ENCODE measurements around the gene NTSR1.
A peak's percentile ranks its signal among the peaks of the same experiment; 100 is the strongest.

NTSR1 gene

GRCh38 chr20:62805155-62805710 is 96.6 kb downstream of the NTSR1 start:
- DNase-seq, result no peak

DNA sequence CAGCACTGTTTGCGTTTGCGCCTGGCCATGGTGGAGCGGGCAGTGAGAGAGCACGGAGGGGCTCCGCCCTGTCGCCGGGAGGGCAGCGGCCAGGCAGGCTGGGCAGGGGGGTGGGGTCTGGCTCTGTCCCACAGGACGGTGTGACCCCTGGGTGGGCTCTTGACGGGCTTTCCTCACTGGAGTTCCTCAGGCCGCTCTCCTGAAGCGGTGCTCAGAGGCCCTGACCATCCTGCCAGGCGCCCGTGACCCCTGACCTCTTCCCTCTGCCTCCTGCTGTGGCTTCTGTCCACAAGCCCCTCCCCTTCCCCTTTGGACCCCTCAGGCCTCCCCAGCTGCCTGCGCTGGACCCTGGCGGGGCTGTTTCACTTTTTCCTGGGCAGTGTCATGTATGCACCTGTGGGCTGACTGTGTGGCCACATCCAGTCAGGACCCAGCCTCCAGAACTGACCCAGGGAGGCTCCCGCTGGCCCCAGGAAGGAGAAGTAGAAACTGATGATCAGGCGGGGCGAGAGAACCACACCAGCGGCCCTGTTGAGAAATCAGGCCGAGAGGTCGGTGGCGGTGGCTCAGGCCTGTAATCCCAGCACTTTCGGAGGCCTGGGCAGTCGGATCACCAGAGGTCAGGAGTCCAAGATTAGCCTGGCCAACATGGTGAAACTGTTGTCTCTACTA is 97.2 kb downstream of the NTSR1 start:
- DNase-seq, result no peak

GRCh38 chr20:62806383-62807050 is 97.9 kb downstream of the NTSR1 start:
- no peak for DNase-seq

DNA sequence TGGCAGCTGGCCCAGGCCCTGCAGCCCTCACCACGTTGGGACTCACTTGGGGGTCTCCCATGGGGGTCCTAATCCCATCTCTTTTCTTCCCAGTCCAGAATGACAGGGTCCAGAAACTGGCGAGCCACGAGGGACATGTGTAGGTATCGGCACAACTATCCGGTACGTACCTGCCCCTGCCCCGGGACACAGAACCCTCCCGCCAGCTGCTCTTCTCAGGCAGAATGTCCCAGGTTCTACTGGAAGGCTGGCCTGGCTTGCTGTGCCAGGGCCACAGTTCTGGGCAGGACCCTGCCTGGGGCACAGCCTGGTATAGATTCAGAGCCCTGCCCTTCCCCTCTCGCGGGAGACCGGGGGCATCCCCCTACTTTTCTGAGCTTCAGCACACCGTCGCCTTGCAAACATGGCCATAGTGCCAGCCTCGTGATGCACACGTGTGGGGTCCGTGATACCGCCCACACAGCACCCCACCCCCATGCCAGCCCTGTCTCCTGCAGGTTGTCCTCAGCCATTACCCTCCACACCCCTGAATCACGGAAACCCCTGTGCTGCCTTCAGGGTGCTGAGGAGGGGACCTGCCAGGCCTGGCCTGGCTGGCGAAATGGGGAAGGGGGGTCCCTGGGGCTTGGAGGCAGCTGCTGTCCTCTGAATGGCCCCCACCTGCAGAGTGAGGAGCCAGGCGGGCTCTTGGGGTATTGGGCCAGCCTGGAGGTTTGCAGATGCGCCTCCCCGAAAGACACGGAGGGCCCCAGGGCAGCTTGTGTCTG is 99.0 kb downstream of the NTSR1 start:
- DNase-seq, result no peak

- DNase-seq, result peak; percentile 83
Observed at GRCh38 chr20:62808211-62808865, 99.7 kb downstream of the NTSR1 start.

DNA sequence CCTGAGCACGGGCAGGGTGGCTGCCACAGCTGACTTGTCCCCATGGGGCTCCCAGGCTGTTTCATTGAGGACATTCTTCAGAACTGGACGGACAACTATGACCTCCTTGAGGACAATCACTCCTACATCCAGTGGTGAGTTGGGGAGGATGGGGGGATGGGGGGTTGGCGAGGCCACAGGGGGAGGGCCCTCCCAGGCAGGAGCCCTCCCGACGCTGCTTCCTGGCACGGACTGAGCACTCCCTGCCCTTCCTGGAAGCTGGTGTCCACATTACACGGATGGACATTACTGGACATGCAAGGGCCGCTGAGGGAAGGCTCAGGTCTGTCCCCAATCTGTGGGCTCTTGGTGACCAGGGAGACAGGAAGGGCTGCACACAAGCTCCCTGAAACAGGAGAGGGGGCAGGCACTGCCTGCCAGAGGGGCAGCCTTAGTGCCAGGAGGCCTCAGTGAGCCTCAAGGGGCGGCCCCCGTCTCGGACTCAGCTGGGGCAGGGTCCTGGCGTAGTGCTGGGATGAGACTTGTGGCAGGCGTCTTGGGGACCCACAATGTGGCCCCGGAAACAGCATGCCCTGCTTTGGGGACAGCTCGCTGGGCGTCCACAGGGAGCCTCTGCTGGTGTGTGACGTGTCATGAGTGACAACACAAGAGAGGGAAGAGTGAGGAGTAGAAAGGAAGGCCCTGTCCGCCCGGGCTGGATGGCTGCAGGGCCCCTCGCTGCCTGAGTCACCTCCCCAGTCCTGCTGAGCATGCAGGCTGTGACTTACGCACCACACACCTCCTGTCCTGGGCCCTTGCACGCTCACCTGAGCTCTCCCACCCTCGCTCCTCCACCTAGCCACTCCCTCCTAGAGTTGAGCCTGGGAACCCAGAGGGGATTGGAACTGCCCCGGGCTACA is 101.1 kb downstream of the NTSR1 start:
- no peak for DNase-seq

DNA sequence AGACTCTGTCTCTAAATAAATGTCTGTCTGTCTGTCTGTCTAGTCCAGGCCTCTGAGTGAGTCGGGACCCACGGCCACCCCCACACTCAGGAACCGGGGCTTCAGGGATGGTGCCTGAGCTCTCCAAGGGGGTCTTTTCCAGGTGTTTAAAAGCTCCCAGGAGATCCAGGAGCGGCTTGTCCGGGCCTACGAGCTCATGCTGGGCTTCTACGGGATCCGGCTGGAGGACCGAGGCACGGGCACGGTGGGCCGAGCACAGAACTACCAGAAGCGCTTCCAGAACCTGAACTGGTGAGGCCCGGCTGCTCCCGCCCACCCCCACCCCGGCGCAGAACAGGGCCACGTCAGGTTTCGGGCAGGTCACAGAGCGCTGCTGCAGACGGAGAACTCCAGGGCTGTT is 102.7 kb downstream of the NTSR1 start:
- no peak for DNase-seq

DNA sequence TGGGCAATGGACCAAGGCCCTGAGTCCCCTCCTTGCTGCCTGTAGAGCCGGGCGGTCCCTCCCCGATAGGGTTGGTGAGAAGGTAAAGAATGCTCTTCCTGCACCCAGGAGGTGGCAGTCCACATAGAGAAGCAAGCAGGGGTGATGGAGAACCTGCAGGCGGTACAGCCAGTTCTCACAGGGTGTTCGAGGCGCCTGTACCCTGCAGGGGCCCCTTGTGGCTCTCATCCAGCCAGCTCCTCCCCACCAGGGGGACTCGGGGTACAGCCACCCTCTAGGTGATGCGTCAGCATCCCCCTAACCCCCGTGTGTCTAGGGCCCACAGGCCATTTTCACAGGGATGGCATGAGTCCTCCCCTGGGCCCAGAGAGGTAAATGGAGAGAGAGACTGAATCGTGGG is 103.1 kb downstream of the NTSR1 start:
- no peak for DNase-seq

Measured in hematopoietic multipotent progenitor cell treated with erythropoietin and hydrocortisone succinate and interleukin-3 and kit ligand, for 4 days (in vitro differentiated cells).